Activated T-cell treated with anti-CD3 and anti-CD28 coated beads for 1 hour (primary cell): ENCODE data around the gene DPEP2NB.
A peak's percentile ranks its signal among the peaks of the same experiment; 100 is the strongest.
"Not testable (repeated sequence)": the region's sequence is repeated elsewhere in the genome, so short reads cannot be mapped to it uniquely, and the experiment has no call there.

Source experiments
- DNase-seq: peaks from one replicate; pipeline ENCODE4 v3.0.0-alpha.2; 2020; ENCODE audit warnings: low read depth

Gene DPEP2NB

DNA sequence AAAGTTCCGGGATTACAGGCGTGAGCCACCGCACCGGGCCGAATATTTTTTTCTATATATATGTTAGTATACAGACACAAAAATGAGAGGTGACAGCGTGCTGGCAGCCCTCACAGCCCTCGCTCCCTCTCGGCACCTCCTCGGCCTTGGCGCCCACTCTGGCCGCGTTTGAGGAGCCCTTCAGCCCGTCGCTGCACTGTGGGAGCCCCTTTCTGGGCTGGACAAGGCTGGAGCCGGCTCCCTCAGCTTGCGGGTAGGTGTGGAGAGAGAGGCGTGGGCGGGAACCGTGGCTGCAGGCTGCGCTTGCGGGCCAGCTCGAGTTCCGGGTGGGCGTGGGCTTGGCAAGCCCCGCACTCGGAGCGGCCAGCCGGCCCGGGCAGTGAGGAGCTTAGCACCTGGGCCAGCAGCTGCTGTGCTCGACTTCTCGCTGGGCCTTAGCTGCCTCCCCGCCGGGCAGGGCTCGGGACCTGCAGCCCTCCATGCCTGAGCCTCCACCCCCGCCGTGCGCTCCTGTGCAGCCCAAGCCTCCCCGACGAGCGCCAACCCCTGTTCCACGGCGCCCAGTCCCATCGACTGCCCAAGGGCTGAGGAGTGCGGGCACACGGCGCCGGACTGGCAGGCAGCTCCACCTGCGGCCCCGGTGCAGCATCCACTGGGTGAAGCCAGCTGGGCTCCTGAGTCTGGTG, 33.6 kb downstream of the DPEP2NB start:
- DNase-seq = no peak

DNA sequence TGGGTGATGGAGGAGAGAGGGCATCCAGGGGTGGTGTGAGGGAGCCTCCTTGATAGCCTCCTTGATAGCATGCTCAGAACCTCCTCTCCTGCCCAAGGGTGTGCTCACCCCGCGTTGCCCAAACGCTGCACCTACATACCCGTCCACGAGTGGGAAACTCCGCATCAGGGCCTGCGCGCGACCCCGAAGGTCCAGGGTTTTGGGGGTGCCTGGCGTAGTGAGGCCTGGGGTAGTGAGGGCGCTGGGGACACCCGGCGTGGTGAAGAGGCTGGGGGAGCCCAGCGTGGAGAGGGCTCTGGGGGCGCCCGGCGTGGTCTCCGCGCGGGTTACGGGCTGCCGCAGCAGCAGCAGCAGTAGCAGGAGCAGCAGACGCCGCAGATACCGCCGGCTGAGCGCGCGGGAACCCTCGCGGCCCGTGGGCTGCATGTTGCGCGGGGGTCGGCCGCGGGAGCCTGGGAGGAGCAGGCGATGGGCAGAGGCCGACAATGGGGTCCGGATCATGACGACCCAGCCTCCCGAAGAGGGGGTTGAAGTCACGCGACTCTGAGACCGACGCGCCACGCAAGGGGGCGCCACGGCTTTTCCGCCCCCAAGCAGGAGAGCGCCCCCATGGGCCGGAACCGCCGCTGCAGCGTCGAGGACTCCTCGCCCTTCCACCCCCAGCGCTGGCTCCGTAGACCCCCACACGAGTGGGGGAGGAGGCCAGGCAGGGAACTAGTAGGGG, 35.6 kb downstream of the DPEP2NB start, which contains the start of gene DPEP3:
TSS of gene DPEP3 (minus strand) at position 545 of the 724 bp plus-strand sequence. CDS start at position 426, 119 bp downstream.
- no peak for DNase-seq

DNA sequence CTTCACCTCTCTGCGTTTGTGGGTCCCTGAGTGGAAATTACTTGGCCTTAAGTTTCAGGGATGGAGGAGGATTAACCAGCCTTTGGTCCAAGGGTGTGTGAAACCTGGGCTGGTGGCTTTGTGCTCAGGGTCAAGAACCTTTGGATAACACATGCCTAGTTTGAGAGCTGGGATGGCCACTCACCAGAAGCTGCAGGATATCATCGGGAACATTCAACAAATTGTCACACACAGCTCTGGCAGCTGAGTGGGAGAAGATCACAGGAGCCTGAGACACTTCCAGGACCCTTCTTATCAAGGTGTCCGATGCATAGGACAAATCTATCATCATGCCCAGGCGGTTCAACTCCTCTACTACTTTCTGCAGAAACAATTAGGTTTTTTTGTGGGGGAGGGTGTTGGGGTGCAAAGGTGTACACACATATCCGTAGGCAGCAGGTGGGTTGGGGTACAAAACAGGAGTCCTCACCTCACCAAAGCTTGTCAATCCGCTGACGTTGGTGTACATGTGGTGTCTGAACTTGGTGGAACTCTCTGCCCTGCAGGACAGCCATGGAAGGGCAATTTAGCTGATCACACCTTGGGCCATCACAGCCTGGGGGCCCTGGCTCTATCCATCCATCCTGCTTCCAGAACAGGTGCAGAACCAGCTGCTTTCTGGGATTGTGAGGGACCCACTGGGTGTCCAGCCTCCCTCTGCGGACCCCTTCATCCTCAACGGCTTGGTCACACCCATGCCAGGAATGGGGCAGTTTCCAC, 38.1 kb downstream of the DPEP2NB start:
- no peak for DNase-seq

DNA sequence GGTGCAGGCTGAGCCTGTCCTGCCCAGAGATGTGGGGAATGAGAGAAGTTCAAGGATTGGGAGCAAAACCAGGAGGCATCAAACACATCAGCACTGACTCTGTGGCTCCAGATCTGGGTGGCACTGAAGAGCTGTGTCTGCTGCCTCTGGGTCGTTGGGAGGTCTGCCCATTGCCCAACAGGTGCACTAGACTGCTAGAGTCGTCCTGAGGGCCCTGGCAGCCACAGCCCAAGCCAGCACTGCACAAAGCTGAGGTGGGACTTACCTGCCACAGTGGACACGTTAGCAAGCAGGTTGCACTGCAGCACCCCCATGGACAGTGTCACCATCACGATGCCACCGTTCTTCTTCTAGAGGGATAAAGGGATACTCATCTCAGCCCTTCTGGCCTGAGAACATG, 38.7 kb downstream of the DPEP2NB start:
- DNase-seq = no peak

DNA sequence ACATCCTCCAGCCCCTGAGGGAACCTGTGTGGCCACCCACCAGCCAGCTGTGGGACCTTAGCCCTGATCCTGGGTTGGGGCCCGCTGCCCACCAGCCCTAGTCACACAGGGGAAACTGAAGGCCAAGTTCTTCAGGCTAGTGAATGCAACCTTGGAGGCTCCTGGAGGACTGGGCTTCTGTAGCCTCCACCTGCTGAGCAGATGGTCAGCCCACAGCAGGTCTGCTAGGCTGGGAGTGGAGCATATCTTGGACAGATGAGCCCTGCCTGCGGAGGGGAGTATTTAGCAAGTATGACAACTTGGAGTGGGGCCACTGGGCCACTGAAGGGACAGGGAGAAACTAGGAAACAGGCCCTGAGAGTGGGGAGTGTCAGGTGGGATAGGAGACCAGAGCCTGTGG, 39.5 kb downstream of the DPEP2NB start:
- DNase-seq = no peak

DNA sequence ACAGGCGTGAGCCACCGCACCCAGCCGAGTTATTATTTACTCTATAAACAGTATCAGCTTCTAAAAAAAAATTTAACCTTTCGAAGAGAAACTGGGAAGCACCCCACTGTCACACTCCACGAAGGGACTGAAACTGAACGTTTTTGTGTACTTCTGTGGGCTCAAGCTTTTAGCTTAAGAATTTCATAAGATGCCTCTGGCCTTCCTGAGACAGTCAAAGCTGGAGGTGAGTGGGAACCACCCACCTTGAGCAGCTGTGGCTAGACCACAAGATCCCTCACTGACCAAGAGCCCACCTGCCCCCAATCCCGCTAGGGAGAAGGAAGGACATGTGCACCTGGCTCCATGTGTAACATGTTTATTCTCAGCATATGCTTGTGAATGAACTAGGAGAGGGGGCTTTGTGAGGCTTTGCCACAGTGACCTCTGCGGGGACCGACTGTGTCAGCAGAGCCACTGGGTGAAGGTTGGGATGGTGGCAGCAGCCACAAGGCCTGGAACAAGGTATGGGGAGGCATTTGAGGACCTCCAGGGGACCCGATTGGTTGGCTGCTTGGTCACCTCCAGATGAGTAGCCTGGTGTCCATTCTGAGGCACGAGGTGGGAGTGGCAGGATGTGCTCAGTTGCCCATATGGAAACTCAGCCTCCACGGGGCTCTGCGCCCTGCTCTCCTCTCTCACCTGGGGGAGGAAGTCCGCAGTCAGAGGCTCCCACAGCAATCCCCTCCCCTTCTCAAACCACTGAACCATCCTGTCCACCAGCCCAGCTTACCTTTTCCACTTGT, 40.2 kb downstream of the DPEP2NB start:
- DNase-seq = no peak

DNA sequence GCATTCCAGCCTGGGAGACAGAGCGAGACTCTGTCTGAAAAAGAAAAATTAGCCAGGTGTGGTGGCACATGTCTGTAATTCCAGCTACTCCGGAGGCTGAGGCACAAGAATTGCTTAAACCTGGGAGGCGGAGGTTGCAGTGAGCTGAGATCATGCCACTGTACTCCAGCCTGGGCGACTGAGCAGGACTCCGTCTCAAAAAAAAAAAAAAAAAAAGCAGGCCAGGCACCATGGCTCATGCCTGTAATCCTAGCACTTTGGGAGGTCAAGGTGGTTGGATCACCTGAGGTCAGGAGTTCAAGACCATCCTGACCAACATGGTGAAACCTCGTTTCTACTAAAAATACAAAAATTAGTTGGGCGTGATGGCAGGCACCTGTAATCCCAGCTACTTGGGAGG, 43.4 kb downstream of the DPEP2NB start:
- not testable (repeated sequence) for DNase-seq

DNA sequence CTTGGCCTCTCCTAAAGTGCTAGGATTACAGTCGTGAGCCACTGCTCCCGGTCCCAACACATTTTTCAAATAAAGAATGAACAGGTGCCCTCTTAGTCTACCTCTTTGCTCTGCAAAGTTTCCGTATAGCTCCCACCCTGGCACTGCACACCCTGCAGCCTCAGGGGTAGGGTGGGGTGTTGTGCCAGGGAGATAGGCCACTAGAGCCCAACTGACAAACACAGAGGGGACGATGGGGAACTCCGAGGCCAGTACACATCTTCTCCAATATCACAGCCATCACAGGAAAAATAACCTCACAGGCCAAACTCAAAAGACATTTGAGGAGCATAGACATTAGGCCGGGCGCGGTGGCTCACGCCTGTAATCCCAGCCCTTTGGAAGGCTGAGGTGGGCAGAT, 44.6 kb downstream of the DPEP2NB start:
- DNase-seq = no peak

DNA sequence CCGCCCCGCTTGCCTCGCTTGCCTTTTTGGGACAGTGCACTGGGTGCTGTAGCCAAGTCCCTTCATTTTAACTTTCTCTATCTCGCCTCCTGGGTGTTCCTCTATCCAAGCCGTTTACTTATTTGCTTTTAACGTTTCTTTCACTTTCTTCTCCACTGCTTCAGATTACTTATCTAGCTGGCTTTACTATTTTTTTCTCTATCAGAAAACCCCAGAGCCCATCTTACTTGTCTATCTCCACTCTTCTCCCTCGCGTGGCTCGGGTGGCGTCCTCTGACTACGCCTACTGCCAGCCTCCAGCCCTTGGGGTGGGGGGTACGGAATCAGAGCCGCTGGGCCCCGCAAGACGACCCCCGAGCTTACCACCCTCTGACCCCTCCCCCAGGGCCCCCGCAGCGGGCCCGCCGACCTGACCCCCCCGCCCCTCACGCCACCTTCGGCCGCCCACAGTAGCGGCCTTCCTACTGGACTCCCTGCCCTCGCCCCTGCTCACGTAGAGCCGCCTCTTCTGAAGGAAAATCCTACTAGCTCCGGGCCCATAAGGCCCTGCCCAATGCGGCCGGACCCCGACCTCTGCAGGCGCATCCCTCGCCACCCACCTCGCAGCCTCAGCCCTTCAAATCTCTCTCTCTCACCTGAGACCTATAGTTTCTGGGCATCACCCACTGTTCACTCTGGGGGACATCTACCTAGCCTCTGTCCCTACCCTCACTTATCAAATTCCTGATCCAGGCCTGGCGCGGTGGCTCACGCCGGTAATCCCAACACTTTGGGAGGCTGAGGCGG, 46.3 kb downstream of the DPEP2NB start:
- DNase-seq = no peak

DNA sequence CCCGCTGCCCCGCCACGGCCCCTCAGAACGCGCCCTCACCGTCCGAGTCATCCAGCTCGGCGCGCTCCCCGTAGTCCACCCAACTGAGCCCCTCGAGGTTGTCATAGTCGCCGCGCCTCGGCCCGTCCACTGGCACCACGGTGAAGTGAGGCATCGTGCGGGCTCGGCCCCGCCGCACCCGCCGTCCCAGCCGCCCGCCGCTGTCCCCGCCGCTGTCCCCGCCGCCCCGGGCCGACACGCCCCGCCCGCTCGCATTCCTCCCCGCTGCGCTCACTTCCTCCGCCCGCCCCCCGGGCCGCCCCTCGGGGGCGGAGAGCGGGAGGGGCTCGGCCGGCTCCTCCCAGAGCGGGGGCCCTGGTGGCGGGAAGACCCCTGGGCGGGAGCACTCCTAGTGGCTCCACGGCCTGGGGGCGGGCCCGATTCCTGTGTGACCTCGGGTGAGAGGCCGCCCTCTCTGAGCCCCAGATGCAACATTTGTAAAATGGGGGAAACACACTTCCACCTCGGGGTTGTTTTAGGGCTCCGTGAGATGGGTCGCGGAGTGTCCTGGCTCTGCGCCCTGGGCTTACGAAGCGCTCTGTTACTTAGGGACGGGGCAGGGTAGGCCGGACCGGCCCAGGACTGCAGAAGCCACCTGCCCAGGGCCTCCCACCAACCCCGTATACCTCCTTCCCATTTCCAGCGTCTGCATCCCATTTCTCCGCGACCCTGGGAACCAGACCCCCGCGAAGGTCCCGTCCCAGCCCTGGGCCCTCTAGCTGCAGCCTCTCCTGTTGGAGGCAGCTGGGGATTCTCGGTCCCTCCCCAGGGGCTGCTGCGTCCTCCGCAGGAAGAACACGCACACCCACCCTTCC, 47.1 kb downstream of the DPEP2NB start, which contains the start of gene SLC12A4:
TSS of gene SLC12A4 (minus strand) at position 238 of the 854 bp plus-strand sequence. CDS start at position 154, 84 bp downstream.
- peak; percentile 75 for DNase-seq

DNA sequence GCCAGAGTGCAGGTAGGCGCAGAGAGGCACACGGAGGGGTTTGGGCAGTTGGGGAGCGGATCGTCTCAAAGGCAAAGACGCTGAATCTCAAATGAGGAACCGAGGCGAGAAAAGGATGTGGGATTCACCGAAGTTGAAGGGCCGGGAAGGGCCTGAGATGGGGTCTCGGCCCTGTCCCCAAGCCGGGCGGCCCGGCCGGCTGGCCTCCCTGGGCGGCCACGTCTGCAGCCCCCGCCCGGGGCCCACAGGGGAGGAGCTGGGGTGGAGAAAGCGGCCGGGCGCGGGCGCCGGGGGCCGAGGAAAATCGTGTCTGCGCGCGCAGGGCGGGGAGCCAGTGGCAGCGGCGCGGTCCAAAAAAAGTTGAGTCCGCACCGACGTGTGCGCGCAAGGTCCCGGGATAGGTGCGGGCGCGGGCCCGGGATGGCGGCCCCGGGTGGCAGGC, 47.7 kb downstream of the DPEP2NB start:
- DNase-seq = no peak

DNA sequence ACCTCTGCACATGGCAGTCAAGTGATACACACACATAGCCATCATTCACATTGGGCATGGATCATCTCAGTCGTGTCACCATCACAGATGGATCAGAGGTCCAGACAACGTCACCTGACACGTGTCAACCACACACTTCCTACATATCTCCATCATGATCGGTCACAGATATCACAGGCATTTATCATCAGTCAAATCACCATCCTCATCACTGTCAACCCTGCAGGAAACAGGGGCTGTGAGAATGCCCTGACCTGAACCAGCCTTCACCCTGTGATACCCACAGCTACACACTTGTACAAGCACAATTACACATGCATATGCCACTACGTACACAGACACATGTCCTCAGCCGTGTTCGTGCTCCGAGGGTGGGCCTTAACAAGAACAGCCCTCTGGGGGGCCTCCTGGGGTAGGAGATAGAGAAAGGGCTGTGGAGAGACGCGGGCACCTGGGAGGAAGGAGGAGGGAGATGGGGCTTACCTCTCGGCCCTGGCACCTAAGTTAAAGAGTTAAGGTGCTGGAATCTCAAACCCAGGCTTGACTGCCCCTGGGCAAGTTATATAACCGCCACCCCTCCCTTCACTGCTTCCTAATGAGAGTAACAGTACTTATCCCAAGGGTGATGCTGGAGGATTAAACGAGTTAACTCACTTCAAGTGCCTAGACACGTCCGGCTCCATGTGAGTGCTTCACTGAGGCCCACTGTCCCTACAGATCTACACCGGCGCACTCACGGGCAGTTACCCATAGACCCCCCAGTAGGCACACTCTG, 48.3 kb downstream of the DPEP2NB start:
- DNase-seq = no peak

DNA sequence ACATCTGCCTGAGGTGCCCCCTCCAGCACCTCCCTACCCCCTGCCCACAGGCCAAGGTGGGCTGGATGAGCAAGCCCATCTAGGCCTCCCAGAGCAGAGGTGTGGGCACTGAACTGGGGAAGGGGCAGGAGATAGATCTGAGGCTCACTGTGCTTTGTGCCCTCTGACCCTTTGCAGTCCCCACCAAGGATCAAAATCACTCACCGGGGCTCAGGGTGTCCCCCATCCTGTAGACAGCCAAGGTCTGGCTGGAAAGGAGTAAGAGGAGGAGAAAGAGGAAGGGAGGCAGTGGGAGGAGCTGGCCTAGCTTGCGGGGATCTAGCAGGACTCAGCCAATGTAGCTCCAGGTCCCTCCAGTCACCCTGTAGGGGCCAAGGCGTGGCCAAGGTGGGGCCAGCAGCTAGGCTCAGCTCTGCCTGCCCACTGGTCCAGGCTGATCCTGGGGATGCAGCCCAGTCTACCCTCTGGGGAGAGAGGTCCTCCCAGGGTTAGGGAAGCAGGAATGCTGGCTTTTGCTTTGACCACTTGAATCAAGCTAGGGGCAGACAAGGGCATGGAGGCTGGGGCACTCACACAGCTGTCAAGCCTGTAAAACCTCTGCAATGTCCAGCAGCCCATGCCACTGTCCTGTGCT, 49.0 kb downstream of the DPEP2NB start:
- no peak for DNase-seq

DNA sequence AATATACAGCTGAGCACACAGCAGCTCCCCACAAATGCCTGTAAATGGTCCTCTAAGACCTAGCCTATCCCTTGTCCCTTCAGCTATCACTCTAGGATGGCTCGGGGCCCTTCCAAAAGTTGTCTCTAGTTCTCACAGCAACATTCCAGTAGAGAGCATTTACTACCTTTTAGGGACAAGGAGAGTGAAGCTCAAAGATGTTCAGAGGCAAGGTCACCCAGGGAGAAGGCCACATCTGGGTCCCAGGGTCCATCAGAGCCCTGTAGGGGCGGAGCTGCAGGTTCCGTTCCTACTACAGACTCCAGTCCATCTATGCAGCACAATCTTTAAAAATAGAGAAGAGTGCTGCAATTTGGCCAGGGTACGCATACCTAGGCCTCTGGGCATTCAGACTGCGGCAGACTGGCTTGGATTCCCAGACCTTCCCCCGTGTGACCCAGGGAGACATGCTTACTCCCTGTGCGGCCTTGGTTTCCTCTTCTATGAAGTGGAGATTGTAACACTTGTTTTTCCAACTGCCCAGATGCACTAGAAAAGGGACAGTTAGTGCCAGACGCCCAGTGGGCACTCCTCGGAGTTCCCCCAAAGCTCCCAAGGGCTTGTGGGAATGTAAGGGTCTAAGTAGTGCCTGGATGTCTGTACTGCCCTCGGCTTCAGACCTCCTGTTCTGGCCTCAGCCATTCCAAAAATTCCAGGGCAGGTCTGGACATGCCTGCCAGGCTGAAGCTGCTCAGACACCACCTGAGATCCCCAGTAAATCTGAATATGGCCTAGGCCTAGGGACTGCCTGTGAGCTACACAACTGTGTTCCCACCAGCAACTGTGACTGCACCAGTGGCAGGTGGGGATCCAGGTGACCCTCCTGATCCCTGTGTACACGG, 49.8 kb downstream of the DPEP2NB start:
- no peak for DNase-seq

DNA sequence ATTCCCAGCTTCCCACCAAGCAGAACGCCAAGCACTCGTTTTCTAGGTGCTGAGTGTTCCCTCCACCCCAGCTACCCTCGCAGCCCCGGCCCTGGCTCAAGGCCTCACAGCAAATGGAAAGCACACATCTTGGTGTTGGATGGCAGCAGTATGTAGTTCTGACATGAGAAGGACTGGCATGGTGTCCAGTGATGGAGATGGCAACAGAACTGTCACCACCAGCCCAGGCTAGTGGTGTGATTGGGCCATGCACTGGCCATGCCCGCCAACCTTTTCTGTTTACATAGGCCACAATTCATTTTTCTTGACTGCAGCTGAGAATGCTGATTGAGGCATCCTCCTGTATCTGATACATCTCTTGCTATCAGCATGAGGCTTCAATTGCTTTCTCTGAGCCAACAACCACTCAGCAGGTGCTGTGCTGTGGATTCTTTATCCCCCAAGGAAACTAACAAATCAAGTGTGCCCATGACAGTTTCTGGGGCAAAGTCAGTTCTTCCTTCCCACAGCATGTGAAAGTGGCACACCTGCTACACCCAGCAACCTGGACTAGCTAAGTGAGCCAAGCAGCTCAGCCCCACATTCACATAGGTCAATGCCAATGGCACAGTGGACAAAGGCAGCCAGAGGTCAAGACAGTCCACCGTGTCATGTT, 51.1 kb downstream of the DPEP2NB start:
- DNase-seq = no peak

DNA sequence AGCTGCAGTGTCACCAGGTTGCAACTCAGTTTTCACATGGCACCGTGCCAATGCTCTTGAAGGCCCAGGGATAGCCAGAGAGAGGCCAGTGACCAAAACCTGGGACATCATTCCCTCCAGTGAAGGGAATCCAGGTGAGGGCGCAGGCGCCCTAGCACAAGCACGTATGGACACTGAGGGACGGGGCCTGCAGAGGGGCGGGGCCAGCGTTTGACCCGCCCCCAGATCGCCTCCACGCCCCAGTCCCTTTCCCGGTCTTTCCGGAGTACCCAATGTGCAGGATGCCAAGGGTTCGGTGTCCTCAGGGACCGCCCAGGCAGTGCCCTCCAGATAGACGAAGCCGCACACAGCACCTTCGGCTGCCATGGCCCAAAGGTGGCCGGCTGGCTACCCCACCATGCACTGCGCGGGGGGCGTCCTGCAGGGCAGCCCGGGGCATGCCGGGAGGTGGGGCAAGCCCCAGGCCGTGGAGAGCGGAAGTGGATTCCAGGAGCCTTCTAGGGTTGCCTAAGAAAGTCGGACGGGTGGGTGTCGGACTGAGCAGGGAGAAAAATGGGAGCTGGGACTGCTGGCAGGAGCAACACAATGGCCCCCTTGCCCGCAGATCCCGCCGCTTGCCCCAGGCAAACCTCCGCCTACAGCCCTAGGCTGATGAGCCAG, 51.9 kb downstream of the DPEP2NB start:
- DNase-seq = no peak
